Measurements from ENCODE around the gene FER1L5. TPM values are rescaled to one million over a fixed set of nuclear protein-coding genes. Genes with fewer than 3 reads are reported as not detected.

Gene FER1L5
- total RNA-seq, 2 experiments from 2014 or later: not detected

DNA sequence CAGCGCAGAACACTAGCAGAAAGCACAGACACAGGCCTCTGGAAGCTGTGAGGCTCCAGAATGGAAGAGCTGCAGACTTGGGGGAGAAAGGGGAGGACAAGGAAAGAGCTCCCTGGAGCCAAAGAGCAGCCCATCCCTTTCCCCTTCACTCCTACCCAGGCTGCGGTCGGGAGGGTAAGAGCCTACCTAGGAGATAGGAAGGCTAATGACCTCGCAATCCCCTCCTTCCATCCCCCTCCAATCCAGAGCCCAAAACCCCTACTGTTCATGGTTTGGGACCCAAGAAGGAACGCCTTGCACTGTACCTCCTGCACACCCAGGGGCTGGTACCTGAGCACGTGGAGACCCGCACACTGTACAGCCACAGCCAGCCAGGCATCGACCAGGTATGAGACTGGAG, 57.5 kb downstream of the FER1L5 start:
- ATAC-seq (no peak), DNase-seq (no peak)
- no peaks in the 10 kb centered on the region for H3K27me3 Mint-ChIP-seq
- H3K9me3 Mint-ChIP-seq (ENCODE audit: low read depth): no peaks in the 10 kb centered on the region
- no peaks in the 10 kb centered on the region for H3K36me3 Mint-ChIP-seq
- no peak overlapping the region for H3K27ac Mint-ChIP-seq
- no peak overlapping the region for H3K4me3 Mint-ChIP-seq
- H3K4me1 Mint-ChIP-seq: no peaks in the 10 kb centered on the region
- CTCF ChIA-PET: no interaction called here

GRCh38 chr2:96701636-96702035, 59.1 kb downstream of the FER1L5 start:
- no peaks in the 10 kb centered on the region for H3K9me3 Mint-ChIP-seq (ENCODE audit: low read depth)
- DNase-seq (no peak), ATAC-seq (no peak)
- H3K27me3 Mint-ChIP-seq: no peaks in the 10 kb centered on the region
- H3K4me1 Mint-ChIP-seq: no peaks in the 10 kb centered on the region
- H3K4me3 Mint-ChIP-seq: no peak overlapping the region
- H3K27ac Mint-ChIP-seq: no peak overlapping the region
- peaks cover 3% of the 10 kb centered on the region for H3K36me3 Mint-ChIP-seq
- CTCF ChIA-PET: interaction anchor here (1.3 to 1.4 kb wide), 2 partner anchors 9 to 12 kb away, joined by 3 read pairs; no protein-coding TSS in a partner anchor

DNA sequence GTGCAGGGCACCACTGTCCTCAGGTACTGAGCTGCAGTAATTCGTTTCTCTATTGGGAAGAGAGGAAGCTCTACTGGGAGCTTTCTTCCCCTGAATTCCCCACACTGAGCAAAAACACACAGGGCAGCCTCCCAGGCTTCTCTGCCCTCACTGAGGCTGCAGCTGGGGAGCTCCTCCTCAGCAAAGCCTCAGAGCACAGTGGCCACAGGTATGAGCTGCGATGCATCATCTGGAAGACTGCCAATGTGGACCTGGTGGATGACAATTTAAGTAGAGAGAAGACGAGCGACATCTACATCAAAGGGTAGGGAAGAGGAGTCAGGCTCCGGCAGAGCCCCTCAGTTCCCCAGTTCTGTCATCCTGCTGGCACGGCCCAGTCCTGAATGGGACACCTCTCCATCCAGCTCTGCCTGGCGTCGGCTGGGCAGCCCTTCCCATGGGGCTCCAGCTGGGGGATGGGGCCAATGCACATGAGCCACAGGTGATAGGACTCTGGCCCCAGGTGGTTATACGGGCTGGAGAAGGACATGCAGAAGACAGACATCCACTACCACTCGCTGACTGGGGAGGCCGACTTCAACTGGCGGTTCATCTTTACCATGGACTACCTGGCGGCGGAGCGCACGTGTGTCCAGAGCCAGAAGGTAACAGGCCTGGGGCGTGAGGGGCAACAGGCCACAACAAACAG, 59.7 kb downstream of the FER1L5 start:
- Mint-ChIP-seq H3K27ac (no peak overlapping the region), H3K4me1 (no peaks in the 10 kb centered on the region), H3K36me3 (peaks cover 3% of the 10 kb centered on the region), H3K4me3 (no peak overlapping the region), H3K27me3 (no peaks in the 10 kb centered on the region), H3K9me3 (ENCODE audit: low read depth) (no peaks in the 10 kb centered on the region)
- no peak for DNase-seq
- CTCF ChIA-PET: interaction anchor here (1.3 kb wide), 1 partner anchor 9 kb away, joined by 3 read pairs; no protein-coding TSS in a partner anchor
- ATAC-seq: no peak

GRCh38 chr2:96703021-96703751, 60.6 kb downstream of the FER1L5 start:
- CTCF ChIA-PET: no interaction called here
- Mint-ChIP-seq H3K9me3 (ENCODE audit: low read depth) (no peaks in the 10 kb centered on the region), H3K27me3 (no peaks in the 10 kb centered on the region), H3K4me3 (no peak overlapping the region), H3K36me3 (peaks cover 6% of the 10 kb centered on the region), H3K27ac (no peak overlapping the region), H3K4me1 (no peaks in the 10 kb centered on the region)
- no peak for DNase-seq
- ATAC-seq: no peak

- no peak overlapping the region for H3K4me3 Mint-ChIP-seq
- peaks cover 23% of the 10 kb centered on the region for H3K36me3 Mint-ChIP-seq
- DNase-seq (no peak), ATAC-seq (no peak)
- CTCF ChIA-PET: no interaction called here
- no peaks in the 10 kb centered on the region for H3K4me1 Mint-ChIP-seq
- H3K27me3 Mint-ChIP-seq: no peaks in the 10 kb centered on the region
- H3K27ac Mint-ChIP-seq: no peak overlapping the region
- no peaks in the 10 kb centered on the region for H3K9me3 Mint-ChIP-seq (ENCODE audit: low read depth)
These were observed 68.4 kb downstream of the FER1L5 start for GRCh38 chr2:96710985-96711384.

DNA sequence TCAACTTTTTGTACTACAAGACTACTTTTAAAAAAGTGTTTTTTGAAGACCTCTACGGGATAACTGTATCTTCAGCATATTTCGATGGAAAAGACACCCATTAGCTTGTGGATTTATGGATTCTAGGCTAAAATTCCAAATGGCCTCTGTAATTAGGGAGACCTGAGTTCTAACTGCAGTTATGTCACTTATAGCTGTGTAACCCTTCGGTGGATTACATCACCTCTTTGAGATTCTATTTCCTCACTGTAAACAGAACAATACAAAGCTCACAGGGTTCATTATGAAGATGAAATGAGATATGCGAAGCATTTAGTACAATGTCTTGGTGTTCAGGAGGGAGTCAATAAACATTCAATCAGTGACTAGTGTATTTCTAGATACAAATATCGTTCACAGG, 73.1 kb downstream of the FER1L5 start:
- ATAC-seq (no peak), DNase-seq (no peak)
- H3K9me3 Mint-ChIP-seq (ENCODE audit: low read depth): no peaks in the 10 kb centered on the region
- peaks cover 6% of the 10 kb centered on the region for H3K36me3 Mint-ChIP-seq
- no peak overlapping the region for H3K4me3 Mint-ChIP-seq
- CTCF ChIA-PET: no interaction called here
- no peaks in the 10 kb centered on the region for H3K27me3 Mint-ChIP-seq
- H3K4me1 Mint-ChIP-seq: no peaks in the 10 kb centered on the region
- H3K27ac Mint-ChIP-seq: no peak overlapping the region

DNA sequence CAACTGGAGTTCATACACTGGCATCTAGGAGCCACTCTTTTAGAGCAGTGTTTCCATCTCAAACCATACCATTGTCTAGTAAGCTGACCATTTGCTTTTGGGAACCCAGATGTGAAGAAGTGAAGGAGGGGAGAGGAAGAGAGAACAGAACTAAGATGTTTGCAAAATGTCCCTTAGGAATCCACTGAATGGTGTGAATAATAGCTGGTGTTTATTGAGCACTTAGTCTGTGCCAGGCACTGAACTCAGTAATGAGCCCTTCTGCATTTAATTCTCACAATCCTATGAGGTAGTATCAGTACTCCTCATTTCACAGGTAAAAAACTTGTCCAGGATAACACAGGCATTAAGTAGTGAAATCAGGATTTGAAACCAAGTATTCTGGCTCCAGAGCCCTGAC, 73.8 kb downstream of the FER1L5 start:
- Mint-ChIP-seq H3K9me3 (ENCODE audit: low read depth) (no peaks in the 10 kb centered on the region), H3K27ac (no peak overlapping the region), H3K36me3 (peaks cover 4% of the 10 kb centered on the region), H3K4me3 (no peak overlapping the region), H3K4me1 (no peaks in the 10 kb centered on the region), H3K27me3 (no peaks in the 10 kb centered on the region)
- DNase-seq: no peak
- ATAC-seq: no peak
- CTCF ChIA-PET: no interaction called here

DNA sequence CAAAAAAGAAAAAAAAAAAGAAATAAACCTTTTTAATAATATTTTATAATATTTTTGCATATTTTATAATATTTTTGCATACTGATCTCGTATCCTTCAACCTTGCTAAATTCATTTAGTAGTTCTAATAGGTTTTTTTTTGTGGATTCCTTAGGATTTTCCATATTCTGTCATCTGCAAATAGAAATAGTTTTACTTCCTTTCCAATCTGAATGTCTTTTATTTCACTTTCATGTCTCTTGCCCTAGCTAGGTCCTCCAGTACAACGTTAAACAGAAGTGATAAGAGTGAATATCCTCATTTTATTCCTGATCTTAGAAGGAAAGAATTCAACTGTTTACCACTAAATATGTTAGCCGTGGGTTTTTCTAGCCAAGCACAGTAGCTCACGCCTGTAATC, 83.6 kb downstream of the FER1L5 start:
- H3K4me3 Mint-ChIP-seq: no peak overlapping the region
- H3K27ac Mint-ChIP-seq: no peak overlapping the region
- H3K4me1 Mint-ChIP-seq: no peaks in the 10 kb centered on the region
- no peaks in the 10 kb centered on the region for H3K27me3 Mint-ChIP-seq
- CTCF ChIA-PET: no interaction called here
- ATAC-seq: no peak
- peaks cover 25% of the 10 kb centered on the region for H3K36me3 Mint-ChIP-seq
- no peak for DNase-seq
- H3K9me3 Mint-ChIP-seq (ENCODE audit: low read depth): no peaks in the 10 kb centered on the region

DNA sequence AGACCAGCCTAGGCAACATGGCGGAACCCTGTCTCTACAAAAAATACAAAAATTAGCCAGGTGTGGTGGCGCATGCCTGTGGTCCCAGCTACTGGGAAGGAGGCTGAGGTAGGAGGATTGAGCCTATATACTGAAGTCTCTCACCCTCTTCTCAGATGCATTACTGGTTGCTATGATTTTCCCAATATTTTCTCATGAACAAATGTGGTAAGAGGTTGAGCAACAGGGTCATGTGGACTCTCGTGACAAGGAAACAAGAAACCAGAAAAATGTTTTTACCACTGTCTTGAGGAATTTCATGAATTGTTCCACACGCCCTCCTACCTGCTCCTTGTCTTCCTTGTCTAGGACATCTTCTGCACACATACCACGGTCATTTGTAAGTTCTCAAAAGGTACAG, 84.9 kb downstream of the FER1L5 start:
- H3K36me3 Mint-ChIP-seq: peaks cover 26% of the 10 kb centered on the region
- H3K27ac Mint-ChIP-seq: no peak overlapping the region
- ATAC-seq (no peak), DNase-seq (no peak)
- CTCF ChIA-PET: no interaction called here
- no peaks in the 10 kb centered on the region for H3K4me1 Mint-ChIP-seq
- no peak overlapping the region for H3K4me3 Mint-ChIP-seq
- H3K9me3 Mint-ChIP-seq (ENCODE audit: low read depth): no peaks in the 10 kb centered on the region
- H3K27me3 Mint-ChIP-seq: no peaks in the 10 kb centered on the region

- no peak for DNase-seq
- Mint-ChIP-seq H3K36me3 (peaks cover 35% of the 10 kb centered on the region), H3K27ac (no peak overlapping the region), H3K4me3 (no peak overlapping the region), H3K9me3 (ENCODE audit: low read depth) (no peaks in the 10 kb centered on the region), H3K27me3 (no peaks in the 10 kb centered on the region), H3K4me1 (no peaks in the 10 kb centered on the region)
- CTCF ChIA-PET: interaction anchor here (0.9 to 1.5 kb wide), 3 partner anchors 34 to 322 kb away, joined by 3 to 4 read pairs (median 3); no protein-coding TSS in a partner anchor
- ATAC-seq: no peak
These were observed 87.2 kb downstream of the FER1L5 start for GRCh38 chr2:96729748-96730147.

DNA sequence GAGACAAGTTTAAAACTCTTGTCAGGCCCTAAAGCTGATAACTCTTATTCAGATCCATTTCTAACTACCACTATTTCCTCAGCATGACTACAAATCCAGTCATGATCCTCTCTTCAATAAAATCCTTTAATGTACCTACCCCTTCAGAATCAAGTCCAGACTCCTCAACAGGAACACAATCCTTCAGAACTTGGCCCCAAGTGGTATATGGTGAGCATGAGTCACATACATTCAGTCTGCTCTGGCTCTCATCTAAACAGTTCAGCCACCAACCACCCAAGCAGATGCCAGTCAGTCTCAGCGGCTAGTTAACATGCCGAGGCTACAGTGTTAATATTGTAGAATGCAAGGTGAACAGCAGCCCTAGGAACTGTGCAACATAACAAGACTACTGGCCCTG, 87.6 kb downstream of the FER1L5 start:
- CTCF ChIA-PET: interaction anchor here (0.9 to 1.5 kb wide), 4 partner anchors 29 to 323 kb away, joined by 3 to 4 read pairs (median 3); no protein-coding TSS in a partner anchor
- DNase-seq (no peak), ATAC-seq (no peak)
- Mint-ChIP-seq H3K36me3 (peaks cover 35% of the 10 kb centered on the region), H3K4me3 (no peak overlapping the region), H3K27ac (no peak overlapping the region), H3K27me3 (no peaks in the 10 kb centered on the region), H3K9me3 (ENCODE audit: low read depth) (no peaks in the 10 kb centered on the region), H3K4me1 (no peaks in the 10 kb centered on the region)

GRCh38 chr2:96733931-96734330, 91.4 kb downstream of the FER1L5 start:
- peaks cover 9% of the 10 kb centered on the region for H3K4me1 Mint-ChIP-seq
- CTCF ChIA-PET: no interaction called here
- H3K9me3 Mint-ChIP-seq (ENCODE audit: low read depth): no peaks in the 10 kb centered on the region
- peaks cover 25% of the 10 kb centered on the region for H3K36me3 Mint-ChIP-seq
- no peaks in the 10 kb centered on the region for H3K27me3 Mint-ChIP-seq
- no peak overlapping the region for H3K27ac Mint-ChIP-seq
- ATAC-seq (no peak), DNase-seq (no peak)
- no peak overlapping the region for H3K4me3 Mint-ChIP-seq

- DNase-seq: no peak
- no peak overlapping the region for H3K27ac Mint-ChIP-seq
- H3K4me3 Mint-ChIP-seq: no peak overlapping the region
- peaks cover 21% of the 10 kb centered on the region for H3K36me3 Mint-ChIP-seq
- no peaks in the 10 kb centered on the region for H3K27me3 Mint-ChIP-seq
- ATAC-seq: no peak
- H3K9me3 Mint-ChIP-seq (ENCODE audit: low read depth): no peaks in the 10 kb centered on the region
- H3K4me1 Mint-ChIP-seq: peaks cover 19% of the 10 kb centered on the region
- CTCF ChIA-PET: no interaction called here
These were observed 92.5 kb downstream of the FER1L5 start for GRCh38 chr2:96734880-96735583.

Data from activated CD8-positive, alpha-beta memory T cell treated with anti-CD3 and anti-CD28 coated beads, Interleukin-2, amount 10 ng/mL, durations not matched to agents 7 days and 5 days (primary cell).